ENCODE measurements around the gene ANP32E. TPM values are rescaled to one million over a fixed set of nuclear protein-coding genes. Genes with fewer than 3 reads are reported as not detected.

The ANP32E gene
- total RNA-seq, 4 donors from 2014 or later: 14.8 to 25.1 (median 21.6) TPM

DNA sequence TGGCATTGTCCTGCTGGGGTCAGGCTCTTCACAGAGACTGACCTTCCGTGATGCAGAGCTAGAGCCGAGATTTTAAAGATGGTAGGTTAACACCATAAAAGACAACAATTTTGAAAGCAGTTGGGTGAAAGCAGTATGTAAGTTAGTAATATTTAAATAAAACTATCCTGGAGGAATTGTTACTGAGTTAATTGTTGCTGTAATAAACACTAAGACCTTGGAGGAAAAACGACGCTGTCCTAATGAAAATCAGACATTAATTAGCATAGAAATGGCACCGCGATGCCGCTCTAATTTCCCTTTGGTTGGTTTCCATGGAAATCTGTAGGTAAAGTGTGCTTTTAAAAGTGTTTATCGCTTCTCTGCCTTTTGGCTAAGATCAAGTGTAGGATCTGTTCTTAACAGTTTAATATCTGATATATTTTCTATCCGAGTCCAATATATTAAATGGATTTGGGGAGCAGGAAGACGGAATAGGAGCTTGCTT is 745 bp upstream of the ANP32E start:
- 24 to 26% methylated on average over 10 of the region's 10 CpGs for WGBS, 2 donors (ENCODE audit: low coverage in 1 of 2)
- no peak for TF ChIP-seq EP300 (IDR thresholded peaks at IDR 0.05)
- TF ChIP-seq POLR2AphosphoS5 (IDR thresholded peaks at IDR 0.05): no peak
- no peak for TF ChIP-seq CTCF (IDR thresholded peaks at IDR 0.05)
- TF ChIP-seq POLR2A (IDR thresholded peaks at IDR 0.05): no peak
- peak overlapping the region in 3 of 4 donors; percentile 49 to 100 (median 99) for H3K27ac ChIP-seq

GRCh38 chr1:150235294-150235851 is 539 bp downstream of the ANP32E start:
- Histone ChIP-seq H3K4me1 (peaks cover 0 to 20% (median 0%) of the 10 kb centered on the region in 3 donors), H3K36me3 (peaks cover 0 to 9% of the 10 kb centered on the region in 2 donors), H3K4me3 (peak overlapping the region; percentile 66 to 96), H3K9me3 (no peaks in the 10 kb centered on the region), H3K27me3 (no peaks in the 10 kb centered on the region), H3K27ac (peak overlapping the region; percentile 78 to 100 (median 96))
- TF ChIP-seq CTCF (IDR thresholded peaks at IDR 0.05) (peak in 1 of 4 experiments; percentile 18), EP300 (IDR thresholded peaks at IDR 0.05) (no peak), POLR2AphosphoS5 (IDR thresholded peaks at IDR 0.05) (no peak)
- ATAC-seq: no peak
- WGBS, 2 donors (ENCODE audit: low coverage in 1 of 2): 0 to 7% methylated on average over 3 to 9 of the region's 27 CpGs

More for the DNA sequence above, 745 bp upstream of the ANP32E start:
- no peaks in the 10 kb centered on the region for H3K27me3 ChIP-seq
- H3K4me3 ChIP-seq: peak overlapping the region; percentile 66 to 96
- H3K36me3 ChIP-seq: no peaks in the 10 kb centered on the region
- ATAC-seq: no peak
- peaks cover 0 to 20% (median 0%) of the 10 kb centered on the region in 3 donors for H3K4me1 ChIP-seq
- H3K9me3 ChIP-seq: no peaks in the 10 kb centered on the region

GRCh38 chr1:150234566-150235293 is 1.2 kb downstream of the ANP32E start:
- Histone ChIP-seq H3K4me1 (peaks cover 0 to 20% (median 0%) of the 10 kb centered on the region in 3 donors), H3K36me3 (peaks cover 0 to 10% of the 10 kb centered on the region in 2 donors), H3K4me3 (peak overlapping the region; percentile 66 to 96), H3K9me3 (no peaks in the 10 kb centered on the region), H3K27ac (peak overlapping the region; percentile 78 to 100 (median 96)), H3K27me3 (no peaks in the 10 kb centered on the region)
- ATAC-seq: peak; percentile 62
- TF ChIP-seq POLR2AphosphoS5 (IDR thresholded peaks at IDR 0.05): peak; percentile 89
- no peak for TF ChIP-seq EP300 (IDR thresholded peaks at IDR 0.05)
- no peak for TF ChIP-seq CTCF (IDR thresholded peaks at IDR 0.05)
- peak; percentile 74 to 77 for TF ChIP-seq POLR2A (IDR thresholded peaks at IDR 0.05)
- 0% methylated on average over 4 to 18 of the region's 78 CpGs for WGBS, 2 donors (ENCODE audit: low coverage in 1 of 2)

DNA sequence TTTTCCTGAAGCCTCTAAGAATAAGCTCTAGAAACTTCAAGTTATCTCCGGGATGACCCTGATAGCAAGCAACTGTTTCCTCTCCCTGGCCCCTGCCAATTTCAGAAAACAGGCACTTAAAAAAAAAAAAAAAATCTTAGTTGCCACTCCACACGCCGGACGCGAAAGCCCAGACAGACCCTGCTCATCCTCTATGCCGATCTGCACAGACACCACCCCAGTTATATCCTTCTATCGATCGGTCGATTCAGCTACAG is 1.7 kb downstream of the ANP32E start:
- no peaks in the 10 kb centered on the region for H3K9me3 ChIP-seq

More for the DNA sequence above, 1.7 kb downstream of the ANP32E start:
- peak overlapping the region; percentile 78 to 100 (median 96) for H3K27ac ChIP-seq
- peak overlapping the region; percentile 66 to 96 for H3K4me3 ChIP-seq
- H3K4me1 ChIP-seq: peaks cover 0 to 20% (median 0%) of the 10 kb centered on the region in 3 donors
- peak; percentile 1 for ATAC-seq
- peaks cover 0 to 15% of the 10 kb centered on the region in 2 donors for H3K36me3 ChIP-seq
- H3K27me3 ChIP-seq: no peaks in the 10 kb centered on the region
- no peak for TF ChIP-seq POLR2AphosphoS5 (IDR thresholded peaks at IDR 0.05)
- no peak for TF ChIP-seq POLR2A (IDR thresholded peaks at IDR 0.05)
- no peak for TF ChIP-seq CTCF (IDR thresholded peaks at IDR 0.05)
- no peak for TF ChIP-seq EP300 (IDR thresholded peaks at IDR 0.05)
- WGBS, 2 donors (ENCODE audit: low coverage in 1 of 2): 0 to 3% methylated on average over 9 of the region's 9 CpGs
